Stimulated activated effector memory CD8-positive, alpha-beta T cell treated with anti-CD3 and anti-CD28 coated beads, Interleukin-12 subunit alpha, Interleukin-12 subunit beta, amount 100 ng/mL, for 72 hours (primary cell): ENCODE results near the gene ANO9.

Experiments used
- ATAC-seq: fragments of 150-1000 bp; cut with Tn5 transposase; 2 replicates; pipeline ENCODE4 v1.10.0; 2021
- DNase-seq, 2 donors: peaks; one replicate each; pipeline ENCODE4 v3.0.0; 2021 to 2022; ENCODE audit warnings: low spot score in 2 of 2
- H3K27ac Mint-ChIP-seq: one replicate; pipeline ENCODE4 v1.8.0; 2022; ENCODE audit warnings: mild to moderate bottlenecking, mixed read lengths
- H3K36me3 Mint-ChIP-seq: one replicate; pipeline ENCODE4 v1.8.0; 2022; ENCODE audit warnings: mild to moderate bottlenecking, mixed read lengths
- H3K4me1 Mint-ChIP-seq: one replicate; pipeline ENCODE4 v1.8.0; 2022; ENCODE audit warnings: mixed read lengths
- H3K4me3 Mint-ChIP-seq: one replicate; pipeline ENCODE4 v1.8.0; 2022; ENCODE audit warnings: mild to moderate bottlenecking, mixed read lengths
- H3K9me3 Mint-ChIP-seq: one replicate; pipeline ENCODE4 v1.8.0; 2022; ENCODE audit warnings: mixed read lengths

Gene ANO9

DNA sequence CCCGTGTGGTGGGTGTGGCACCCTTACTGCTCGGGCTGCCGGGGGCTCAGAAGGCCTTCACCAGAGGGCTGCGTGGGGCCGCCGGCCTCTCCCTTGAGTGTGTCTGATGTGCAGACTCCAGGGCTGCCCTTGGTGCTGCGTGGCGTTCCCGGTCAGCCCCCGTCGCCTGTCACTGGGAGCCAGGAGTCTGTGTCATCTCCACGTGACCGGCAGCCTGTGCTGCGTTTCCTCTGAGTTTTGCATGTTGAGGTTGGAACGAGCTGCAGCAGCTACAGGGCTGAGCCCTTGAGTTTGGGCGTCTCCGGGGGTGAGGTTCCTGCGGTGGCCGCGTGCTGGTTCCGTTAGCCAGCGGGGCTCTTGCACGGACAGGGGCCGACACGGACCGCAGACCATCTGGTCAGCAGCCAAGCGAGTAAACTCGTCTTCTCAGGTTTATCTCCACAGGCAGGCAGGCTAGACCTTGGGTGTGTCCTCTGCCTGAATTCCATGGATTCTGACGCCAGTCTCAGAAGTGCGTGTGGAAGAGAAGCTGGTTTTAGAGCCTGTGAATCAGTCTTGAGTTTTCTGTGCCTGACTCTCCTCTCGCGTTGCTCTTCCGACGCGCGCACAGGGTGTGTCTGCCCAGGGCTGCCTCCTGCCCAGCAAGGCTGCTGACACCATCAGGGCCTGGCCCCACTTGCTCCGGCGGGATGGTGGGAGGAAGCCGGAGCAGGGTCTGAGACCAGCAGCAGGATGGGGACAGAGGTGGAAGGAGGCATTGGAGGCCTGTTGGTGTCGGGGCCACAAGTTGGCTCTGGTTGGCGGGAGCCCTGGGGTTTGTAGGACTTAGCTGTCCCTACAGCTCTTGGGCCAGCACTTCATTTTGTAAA, 18.8 kb upstream of the ANO9 start:
- Mint-ChIP-seq H3K36me3 (peaks cover 18% of the 10 kb centered on the region), H3K4me3 (no peak overlapping the region), H3K9me3 (no peaks in the 10 kb centered on the region), H3K27ac (no peak overlapping the region), H3K4me1 (peaks cover 24% of the 10 kb centered on the region)
- ATAC-seq (no peak), DNase-seq (no peak)

GRCh38 chr11:459511-460220, 17.9 kb upstream of the ANO9 start:
- no peak overlapping the region for H3K4me3 Mint-ChIP-seq
- no peaks in the 10 kb centered on the region for H3K9me3 Mint-ChIP-seq
- peaks cover 33% of the 10 kb centered on the region for H3K4me1 Mint-ChIP-seq
- no peak overlapping the region for H3K27ac Mint-ChIP-seq
- peaks cover 19% of the 10 kb centered on the region for H3K36me3 Mint-ChIP-seq
- DNase-seq: no peak
- no peak for ATAC-seq

- Mint-ChIP-seq H3K9me3 (no peaks in the 10 kb centered on the region), H3K4me1 (peaks cover 41% of the 10 kb centered on the region), H3K36me3 (peaks cover 28% of the 10 kb centered on the region), H3K4me3 (peak overlapping the region; percentile 51), H3K27ac (peak overlapping the region; percentile 83)
- ATAC-seq: peak; percentile 31
- DNase-seq: no peak
Measured at GRCh38 chr11:457111-457760, 15.4 kb upstream of the ANO9 start.

- ATAC-seq: peak; percentile 86
- Mint-ChIP-seq H3K4me1 (peaks cover 46% of the 10 kb centered on the region), H3K36me3 (peaks cover 35% of the 10 kb centered on the region), H3K9me3 (no peaks in the 10 kb centered on the region), H3K4me3 (peak overlapping the region; percentile 51), H3K27ac (peak overlapping the region; percentile 83)
- no peak for DNase-seq
Measured at GRCh38 chr11:456533-456932, 14.7 kb upstream of the ANO9 start.

- Mint-ChIP-seq H3K36me3 (peaks cover 44% of the 10 kb centered on the region), H3K4me3 (no peak overlapping the region), H3K9me3 (no peaks in the 10 kb centered on the region), H3K4me1 (peaks cover 54% of the 10 kb centered on the region), H3K27ac (peak overlapping the region; percentile 83)
- ATAC-seq: no peak
- DNase-seq: no peak
Measured at GRCh38 chr11:455566-456147, 13.8 kb upstream of the ANO9 start.

DNA sequence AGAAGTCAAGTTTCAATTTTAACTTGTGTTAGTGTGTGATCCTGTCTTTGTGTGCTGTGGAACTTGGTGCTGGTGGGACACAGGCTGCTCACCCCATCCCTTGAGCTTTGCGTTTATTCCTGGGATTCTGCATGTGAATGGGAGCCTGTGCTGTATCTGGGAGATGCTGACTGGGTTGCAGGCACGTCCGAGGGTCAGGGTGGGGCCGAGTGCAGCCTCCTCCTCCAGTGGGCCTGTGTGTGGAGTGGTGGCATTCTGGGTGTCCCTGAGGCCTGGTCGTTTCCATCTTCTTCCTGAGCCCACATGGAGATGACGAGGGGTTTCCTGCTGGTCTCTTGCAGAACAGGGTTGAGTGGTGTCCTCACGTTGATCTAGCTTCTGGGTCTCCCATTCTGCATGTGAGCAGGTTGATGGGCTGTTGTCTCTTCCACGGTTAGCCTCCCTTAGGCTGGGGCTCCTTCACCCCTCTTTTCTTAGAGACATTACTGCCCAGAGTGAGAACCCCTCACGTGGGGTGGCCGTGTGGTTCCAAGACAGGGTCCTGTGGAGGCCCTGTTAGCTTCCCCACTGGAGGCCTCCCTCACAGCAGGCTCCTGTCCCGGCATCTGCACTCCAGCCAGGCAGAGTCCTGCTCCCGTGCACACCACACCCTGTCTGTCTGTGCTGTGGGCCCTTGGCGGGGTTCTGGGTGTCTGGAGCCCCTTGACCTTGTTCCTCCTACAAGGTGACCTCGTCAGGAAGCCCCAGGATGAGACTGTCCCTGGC, 13.2 kb upstream of the ANO9 start:
- H3K9me3 Mint-ChIP-seq: no peaks in the 10 kb centered on the region
- ATAC-seq (no peak), DNase-seq (no peak)
- peaks cover 44% of the 10 kb centered on the region for H3K36me3 Mint-ChIP-seq
- H3K27ac Mint-ChIP-seq: peak overlapping the region; percentile 72
- peaks cover 55% of the 10 kb centered on the region for H3K4me1 Mint-ChIP-seq
- no peak overlapping the region for H3K4me3 Mint-ChIP-seq

DNA sequence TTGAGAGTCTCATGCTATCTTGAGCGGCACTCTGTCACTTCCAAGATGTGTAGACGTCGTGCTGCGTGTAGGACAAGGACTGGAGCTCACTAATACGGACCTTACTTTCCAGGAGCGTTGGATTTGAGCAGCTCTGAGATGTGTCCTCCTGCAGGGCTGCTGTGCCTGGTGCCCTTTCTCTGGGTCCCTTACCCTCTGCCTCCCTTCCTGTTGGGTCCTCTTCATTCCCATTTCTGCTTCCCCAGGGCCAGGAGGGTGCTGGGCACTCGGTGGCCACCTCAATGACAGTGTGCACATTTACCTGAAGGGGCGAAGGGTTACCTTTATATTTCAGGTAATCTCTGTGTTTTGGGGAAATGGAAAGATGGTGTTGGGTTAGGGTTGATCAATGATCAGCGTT, 12.2 kb upstream of the ANO9 start:
- no peak for ATAC-seq
- H3K27ac Mint-ChIP-seq: no peak overlapping the region

DNA sequence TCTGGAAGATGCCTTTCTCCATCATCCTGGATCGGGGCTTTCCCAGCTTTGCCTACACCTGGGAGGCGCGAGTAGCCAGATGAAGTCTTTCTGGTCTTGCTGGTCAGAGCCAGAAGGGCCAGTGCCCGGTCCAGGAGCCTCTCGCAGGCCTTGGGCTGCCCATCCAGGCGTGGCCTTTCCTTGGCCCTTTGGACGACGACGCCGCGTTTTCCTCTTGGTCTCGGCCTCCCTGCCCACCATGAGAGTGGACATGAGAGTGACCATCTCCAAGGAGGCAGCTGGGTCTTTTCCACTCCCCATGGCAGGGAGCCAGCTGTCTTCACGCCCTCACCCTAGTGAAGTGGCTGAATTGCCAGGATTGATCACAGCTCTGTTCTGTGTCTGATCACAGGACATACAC, 11.8 kb upstream of the ANO9 start:
- ATAC-seq (no peak), DNase-seq (no peak)
- no peak overlapping the region for H3K4me3 Mint-ChIP-seq
- H3K4me1 Mint-ChIP-seq: peaks cover 58% of the 10 kb centered on the region
- peaks cover 44% of the 10 kb centered on the region for H3K36me3 Mint-ChIP-seq
- H3K9me3 Mint-ChIP-seq: no peaks in the 10 kb centered on the region
- no peak overlapping the region for H3K27ac Mint-ChIP-seq

More for the DNA sequence above, 12.2 kb upstream of the ANO9 start:
- no peak for DNase-seq
- Mint-ChIP-seq H3K36me3 (peaks cover 44% of the 10 kb centered on the region), H3K9me3 (no peaks in the 10 kb centered on the region), H3K4me3 (no peak overlapping the region), H3K4me1 (peaks cover 55% of the 10 kb centered on the region)

- H3K27ac Mint-ChIP-seq: no peak overlapping the region
- ATAC-seq: no peak
- peaks cover 42% of the 10 kb centered on the region for H3K36me3 Mint-ChIP-seq
- H3K4me1 Mint-ChIP-seq: peaks cover 64% of the 10 kb centered on the region
- no peaks in the 10 kb centered on the region for H3K9me3 Mint-ChIP-seq
- no peak overlapping the region for H3K4me3 Mint-ChIP-seq
- DNase-seq: no peak
Measured at GRCh38 chr11:452916-453527, 11.2 kb upstream of the ANO9 start.

DNA sequence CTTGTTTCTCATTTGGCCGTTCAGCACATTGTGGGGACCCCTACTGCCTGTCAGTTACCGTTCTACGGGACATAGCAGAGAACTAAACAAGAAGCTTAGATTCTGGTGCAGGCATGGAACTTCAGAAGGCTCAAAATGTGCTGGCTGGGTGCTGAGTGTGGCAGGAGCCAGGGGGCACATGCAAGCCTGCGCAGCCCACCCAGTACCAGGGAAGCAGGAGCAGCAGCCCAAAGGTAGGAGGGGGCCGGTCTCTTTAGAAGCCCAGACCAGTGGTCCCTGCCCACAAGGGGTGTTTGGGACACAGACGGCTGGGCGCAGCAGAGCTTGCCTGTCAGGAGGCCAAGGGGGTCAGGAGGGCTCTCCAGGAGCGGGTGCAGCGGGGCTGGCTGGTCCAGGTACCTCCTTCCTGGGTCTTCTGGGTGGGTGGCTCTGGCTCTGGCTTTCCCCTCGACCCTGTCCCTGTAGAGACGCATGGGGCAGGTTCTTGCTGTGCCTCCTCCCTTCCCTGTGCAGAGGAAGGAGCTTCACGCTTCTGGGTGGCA, 10.5 kb upstream of the ANO9 start:
- Mint-ChIP-seq H3K4me3 (peak overlapping the region; percentile 87), H3K9me3 (no peaks in the 10 kb centered on the region), H3K36me3 (peaks cover 37% of the 10 kb centered on the region), H3K4me1 (peaks cover 59% of the 10 kb centered on the region), H3K27ac (peak overlapping the region; percentile 91)
- DNase-seq: no peak
- ATAC-seq: no peak

DNA sequence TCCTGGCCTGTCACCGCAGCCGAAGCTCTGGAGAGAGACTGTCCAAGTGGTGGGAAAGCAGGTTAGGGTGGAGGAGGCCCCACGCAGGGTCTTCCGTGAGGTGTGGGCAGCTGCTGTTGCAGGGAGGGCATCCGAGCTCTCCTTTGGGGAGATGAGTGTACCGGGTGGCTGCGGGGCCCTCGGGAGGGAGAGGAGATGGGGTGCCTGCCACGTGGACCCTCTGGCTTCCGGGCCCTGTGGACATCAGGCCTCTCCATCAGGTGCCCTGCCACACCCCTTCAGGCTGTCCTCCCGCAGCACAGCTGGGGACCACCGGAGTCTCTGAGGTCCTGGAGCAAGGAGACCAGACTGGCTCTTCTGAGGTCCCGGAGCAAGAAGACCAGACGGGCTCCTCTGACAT, 9.9 kb upstream of the ANO9 start:
- Mint-ChIP-seq H3K36me3 (peaks cover 37% of the 10 kb centered on the region), H3K4me3 (peak overlapping the region; percentile 87), H3K9me3 (no peaks in the 10 kb centered on the region), H3K27ac (peak overlapping the region; percentile 91), H3K4me1 (peaks cover 53% of the 10 kb centered on the region)
- ATAC-seq (no peak), DNase-seq (no peak)

- H3K4me3 Mint-ChIP-seq: peak overlapping the region; percentile 87
- ATAC-seq: peak; percentile 43
Measured at GRCh38 chr11:450809-451451, 9.1 kb upstream of the ANO9 start.

GRCh38 chr11:449889-450808, 8.3 kb upstream of the ANO9 start, which contains the start of gene PTDSS2:
Gene PTDSS2 (plus strand): TSS chr11:450279. CDS start chr11:450456, 177 bp downstream.
- peak; percentile 90 for ATAC-seq
- Mint-ChIP-seq H3K27ac (peak within 1 kb of the TSS; percentile 91), H3K36me3 (peaks cover 25% of the 10 kb centered on the region), H3K4me3 (peak within 1 kb of the TSS; percentile 87), H3K9me3 (no peaks in the 10 kb centered on the region), H3K4me1 (peaks cover 37% of the 10 kb centered on the region)
- peak; percentile 88 to 96 for DNase-seq

More at GRCh38 chr11:450809-451451, 9.1 kb upstream of the ANO9 start:
- H3K36me3 Mint-ChIP-seq: peaks cover 30% of the 10 kb centered on the region
- H3K9me3 Mint-ChIP-seq: no peaks in the 10 kb centered on the region
- peak overlapping the region; percentile 91 for H3K27ac Mint-ChIP-seq
- peaks cover 45% of the 10 kb centered on the region for H3K4me1 Mint-ChIP-seq
- peak in 1 of 2 donors; percentile 71 for DNase-seq
